GM21737 (cell line): ENCODE results near the gene CC2D1A.
A peak's percentile ranks its signal among the peaks of the same experiment; 100 is the strongest.

ENCODE experiments used
- ATAC-seq: cut with Tn5 transposase; IDR thresholded peaks from one replicate; pipeline ENCODE4 v1.9.1; 2021; ENCODE audit warnings: mild to moderate bottlenecking, moderate library complexity; ENCODE audit not compliant: unreplicated experiment

The CC2D1A gene

DNA sequence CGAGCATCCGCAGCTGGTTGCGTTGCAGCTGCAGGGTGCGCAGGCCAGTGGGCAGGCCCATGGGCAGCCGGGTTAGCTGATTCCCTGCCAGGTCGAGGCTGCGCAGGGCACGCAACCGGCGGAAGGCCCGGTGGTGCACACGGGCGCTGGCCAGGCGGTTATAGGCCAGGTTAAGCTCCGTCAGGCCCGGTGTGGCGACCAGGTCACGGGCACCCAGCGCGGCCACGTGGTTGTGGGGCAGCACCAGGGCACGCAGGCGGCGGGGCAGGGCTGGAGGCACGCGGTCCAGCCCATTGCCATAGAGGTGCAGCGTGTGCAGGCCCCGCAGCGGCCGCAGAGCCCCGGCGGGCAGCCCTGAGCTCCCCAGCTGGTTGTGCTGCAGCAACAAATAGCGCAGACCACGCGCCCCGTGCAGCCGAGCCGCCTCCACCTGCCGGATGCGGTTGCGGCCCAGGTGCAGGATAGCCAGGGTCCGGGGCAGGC, 27.0 kb downstream of the CC2D1A start:
- ATAC-seq = no peak

DNA sequence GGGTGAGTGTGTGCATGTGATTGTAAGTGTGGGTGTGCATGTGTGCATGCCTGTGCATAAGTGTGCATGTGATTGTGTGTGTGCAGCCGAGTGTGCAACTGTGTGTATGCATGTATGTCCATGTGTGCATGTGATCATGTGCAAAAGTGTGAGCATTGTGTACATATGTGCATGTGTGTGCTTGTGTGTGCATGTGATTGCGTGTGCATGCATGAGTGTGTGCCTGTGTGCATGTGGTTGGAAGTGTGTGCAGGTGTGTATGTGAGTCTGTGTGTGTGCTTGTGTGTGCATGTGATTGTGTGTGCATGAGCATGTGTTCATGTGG, 28.7 kb downstream of the CC2D1A start:
- no peak for ATAC-seq

DNA sequence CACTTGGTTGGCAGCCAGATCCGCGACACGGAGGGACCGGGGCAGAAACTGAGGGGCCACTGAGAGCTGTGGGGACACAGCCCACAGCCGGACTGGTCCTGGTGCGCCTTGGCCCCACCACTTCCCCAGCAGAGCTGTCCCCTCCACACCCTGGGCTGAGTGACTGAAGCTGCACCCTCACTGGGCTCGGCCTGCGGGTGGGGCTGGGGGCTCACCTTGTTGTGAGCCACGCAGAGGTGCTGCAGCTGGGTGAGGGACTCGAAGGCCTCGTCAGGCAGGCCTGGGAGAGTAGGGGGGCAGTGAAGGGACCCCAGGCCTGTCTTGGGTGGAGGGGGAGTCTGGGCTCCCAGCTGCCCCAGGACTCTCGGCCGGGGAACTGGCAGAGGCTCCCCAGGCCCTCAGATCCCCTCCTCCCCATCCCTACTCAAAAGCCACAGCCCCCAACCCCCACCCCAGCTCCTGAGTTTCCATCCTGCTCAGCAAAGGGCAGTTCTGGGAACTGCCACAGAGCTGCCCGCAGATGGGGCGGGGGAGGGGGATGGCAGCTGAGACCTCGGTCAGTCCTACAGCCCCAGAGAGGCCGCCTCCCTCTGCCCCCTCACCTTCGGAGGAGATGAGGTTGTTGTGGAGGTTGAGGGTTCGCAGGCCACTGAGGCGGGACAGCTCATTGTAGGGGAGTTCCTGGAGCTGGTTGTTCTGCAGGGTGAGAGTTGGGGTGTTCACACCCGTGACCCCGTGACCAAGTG, 29.9 kb downstream of the CC2D1A start:
- no peak for ATAC-seq

DNA sequence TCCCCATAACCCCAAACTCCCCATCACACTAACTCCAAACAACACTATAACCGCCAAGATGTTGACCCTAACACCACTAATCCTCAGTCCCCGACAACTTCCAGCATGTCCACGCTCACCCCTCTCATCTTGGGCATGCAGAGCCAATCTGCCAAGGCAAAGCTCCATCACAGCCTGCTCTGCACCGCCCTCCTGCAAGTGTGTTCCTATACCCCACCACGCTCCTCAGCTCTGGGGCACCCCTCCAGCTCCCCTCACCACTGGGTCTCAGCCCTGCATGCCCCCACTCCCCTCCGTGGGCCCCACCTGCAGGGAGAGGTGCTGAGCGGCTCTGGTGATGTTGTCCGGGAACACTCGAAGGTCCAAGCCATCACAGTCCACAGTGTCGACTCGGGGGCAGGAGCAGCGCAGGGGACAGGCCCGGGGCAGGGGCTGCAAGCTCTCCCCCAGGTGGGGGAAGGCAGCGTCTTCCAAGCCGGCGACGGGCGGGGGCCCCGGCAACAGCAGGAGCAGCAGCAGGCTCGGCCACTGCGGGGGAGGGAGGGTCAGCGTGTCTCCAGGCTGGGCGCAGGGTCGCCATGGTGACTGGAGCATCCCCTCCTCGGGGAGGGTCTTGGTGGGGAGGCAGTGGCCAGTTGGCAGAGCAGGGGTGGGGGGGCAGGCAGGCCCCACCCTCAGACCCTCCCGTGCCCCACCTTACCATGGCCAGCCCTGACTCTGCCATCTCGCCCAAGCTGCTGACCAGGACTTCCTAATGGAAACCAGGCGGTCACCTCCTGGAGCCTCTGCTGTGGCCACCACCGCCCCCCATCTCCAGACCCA, 31.7 kb downstream of the CC2D1A start:
- no peak for ATAC-seq

DNA sequence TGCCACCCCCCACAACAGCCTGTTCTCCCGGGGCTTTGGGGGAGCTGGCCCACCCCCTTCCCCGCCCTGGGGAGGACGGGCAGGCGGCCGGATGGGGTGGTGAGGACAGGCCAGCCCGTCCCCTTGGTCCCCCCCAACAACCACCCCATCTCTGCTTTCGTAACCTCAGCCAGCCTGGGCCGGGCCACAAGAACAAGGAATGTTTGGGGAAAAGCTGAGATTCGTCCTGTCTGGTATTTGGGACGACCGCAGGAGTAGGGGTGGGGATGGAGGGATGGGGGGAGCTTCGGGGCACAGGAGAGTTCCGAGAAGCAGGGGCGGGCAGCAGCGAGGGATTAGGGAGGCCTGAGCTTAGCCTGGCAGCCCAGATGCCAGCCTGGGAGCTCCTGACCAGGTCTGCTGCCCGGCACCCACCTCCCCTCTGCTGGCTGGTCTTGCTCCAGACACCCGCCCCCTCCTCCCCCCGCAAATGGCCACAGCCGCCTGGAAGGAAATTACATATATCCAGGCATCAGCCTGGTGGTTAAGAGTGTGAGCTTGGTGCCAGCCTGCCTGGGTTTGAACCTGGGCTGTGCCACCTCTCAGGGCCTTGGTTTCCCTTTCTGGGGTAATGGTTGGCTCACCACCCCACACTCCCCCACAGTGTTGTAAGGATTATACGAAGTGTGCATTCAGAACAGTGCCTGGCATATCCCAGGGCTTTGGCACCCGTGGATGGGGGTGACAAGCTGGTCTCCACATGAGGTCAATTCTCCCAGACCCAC, 32.5 kb downstream of the CC2D1A start, which contains the start of gene PODNL1:
Gene PODNL1, minus strand, starts transcription at position 117 of the 764 bp plus-strand sequence. CDS start 236 bp downstream, outside the sequence.
- no peak for ATAC-seq

DNA sequence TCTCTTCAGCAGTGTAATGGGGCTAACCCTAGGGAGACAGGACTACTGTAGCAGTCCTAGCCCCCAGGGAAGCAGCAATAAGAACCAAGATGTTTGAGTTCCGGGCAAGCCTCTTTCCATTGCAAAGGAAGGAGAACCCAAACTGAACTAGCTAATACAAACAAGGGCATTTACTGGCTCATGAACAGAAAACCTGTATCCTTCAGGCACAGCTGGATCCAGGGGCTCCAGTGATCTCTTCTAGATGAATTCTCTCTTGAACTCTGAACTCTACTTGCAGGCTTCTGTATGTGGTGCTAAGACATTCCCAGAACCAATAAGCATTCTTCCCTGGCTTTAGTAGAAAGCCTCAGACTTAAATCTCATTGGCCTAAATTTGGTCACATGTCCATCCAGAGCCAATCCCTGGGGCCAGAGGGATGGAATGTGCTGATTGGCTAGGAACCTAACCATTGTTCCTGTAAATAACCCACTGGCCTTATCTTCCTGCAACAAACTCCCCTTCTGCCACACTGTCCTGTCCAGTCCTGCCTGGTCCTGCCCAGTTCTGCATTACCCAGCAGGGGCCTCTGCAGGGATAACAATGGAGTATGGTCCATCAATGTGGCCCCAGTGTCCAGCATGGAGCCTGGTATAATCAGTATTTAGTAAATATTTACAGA, 36.2 kb downstream of the CC2D1A start:
- ATAC-seq = no peak

DNA sequence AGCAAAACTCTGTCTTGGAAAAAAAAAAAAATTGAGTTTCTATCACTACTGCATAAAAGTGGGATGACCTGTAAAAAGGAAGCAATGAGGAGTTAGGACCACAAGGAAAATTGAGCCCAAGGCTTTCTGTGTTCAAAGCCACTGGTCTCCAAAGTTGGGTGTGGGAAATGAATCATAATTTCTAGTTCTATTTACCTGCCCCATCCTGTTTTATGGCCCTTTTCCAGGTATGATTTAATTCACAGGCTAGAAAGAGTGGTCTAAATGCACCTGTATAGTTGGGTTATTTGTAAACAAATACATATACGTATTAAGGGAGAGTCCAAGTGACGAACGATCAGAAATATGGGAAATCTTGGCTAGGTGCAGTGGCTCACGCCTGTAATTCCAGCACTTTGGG, 40.4 kb downstream of the CC2D1A start:
- ATAC-seq = no peak

DNA sequence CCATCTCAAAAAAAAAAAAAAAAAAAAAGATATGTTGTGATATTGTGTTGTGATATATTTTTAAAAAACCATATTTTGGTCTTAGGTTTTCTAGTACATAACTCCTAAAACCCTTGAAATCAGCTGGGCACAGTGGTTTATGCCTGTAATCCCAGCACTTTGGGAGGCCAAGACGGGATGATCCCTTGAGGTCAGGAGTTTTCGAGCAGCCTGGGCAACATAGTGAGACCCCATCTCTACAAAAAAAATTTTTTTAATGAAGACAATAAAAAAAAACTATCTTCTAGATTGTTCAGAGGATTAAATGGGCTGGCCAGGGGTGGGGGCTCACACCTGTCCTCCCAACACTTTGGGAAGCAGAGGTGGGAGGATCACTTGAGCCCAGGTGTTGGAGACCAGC, 45.0 kb downstream of the CC2D1A start:
- ATAC-seq = no peak

DNA sequence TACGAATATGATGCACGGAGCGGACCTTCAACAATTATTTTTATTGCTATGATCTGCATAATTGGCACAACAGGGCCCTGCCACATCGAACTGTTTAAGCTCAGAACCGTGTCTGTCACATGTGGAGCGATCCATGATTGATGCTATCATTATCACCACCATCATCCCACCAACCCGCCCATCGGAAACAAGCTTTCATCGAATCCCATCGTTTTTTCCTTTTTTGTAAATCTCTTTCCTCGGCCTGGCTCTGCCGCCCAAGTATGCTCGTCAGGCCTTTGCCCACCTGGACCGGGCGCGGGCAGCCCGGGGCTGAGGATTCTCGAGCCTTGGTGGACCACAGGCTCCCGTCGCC, 45.8 kb downstream of the CC2D1A start:
- peak; percentile 2 for ATAC-seq

DNA sequence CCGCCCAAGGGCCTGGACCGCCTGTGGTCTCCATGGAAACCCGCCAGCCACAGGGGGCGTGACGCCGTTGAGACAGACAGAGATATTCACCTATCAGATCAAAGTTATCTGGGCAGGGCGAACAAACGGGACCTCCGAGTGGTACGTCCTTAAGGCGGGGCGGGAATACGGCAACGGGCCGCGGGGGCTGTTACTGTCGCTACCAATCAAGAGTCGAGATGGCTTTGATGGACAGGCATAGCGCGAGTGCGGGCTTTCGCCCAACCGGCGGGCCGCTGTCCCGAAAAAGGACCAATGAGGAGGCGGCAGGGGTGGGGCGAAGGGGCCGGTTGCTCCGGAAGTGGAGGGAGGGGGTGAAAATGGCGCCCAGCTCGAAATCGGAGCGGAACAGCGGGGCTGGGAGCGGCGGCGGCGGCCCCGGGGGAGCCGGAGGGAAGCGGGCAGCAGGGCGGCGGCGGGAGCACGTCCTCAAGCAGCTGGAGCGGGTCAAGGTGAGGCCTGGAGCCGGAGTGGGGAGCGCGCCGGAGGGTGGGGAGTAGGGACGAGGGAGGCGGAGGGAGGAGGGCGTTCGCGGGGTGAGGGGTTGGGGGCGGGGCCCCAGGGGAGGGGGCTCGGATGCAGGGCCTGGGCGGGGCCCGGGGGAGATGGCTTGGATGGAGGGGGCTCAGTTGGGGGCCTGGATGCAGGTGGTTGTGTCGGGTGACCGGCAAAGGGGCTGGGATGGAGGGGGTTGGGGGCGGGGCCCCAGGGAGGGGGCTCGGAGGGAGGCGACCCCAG, 46.3 kb downstream of the CC2D1A start, which contains the start of gene DCAF15:
Gene DCAF15, plus strand, starts transcription at position 356 of the 777 bp plus-strand sequence. Its CDS starts 4 bp downstream, at position 360.
- ATAC-seq = peak; percentile 96

DNA sequence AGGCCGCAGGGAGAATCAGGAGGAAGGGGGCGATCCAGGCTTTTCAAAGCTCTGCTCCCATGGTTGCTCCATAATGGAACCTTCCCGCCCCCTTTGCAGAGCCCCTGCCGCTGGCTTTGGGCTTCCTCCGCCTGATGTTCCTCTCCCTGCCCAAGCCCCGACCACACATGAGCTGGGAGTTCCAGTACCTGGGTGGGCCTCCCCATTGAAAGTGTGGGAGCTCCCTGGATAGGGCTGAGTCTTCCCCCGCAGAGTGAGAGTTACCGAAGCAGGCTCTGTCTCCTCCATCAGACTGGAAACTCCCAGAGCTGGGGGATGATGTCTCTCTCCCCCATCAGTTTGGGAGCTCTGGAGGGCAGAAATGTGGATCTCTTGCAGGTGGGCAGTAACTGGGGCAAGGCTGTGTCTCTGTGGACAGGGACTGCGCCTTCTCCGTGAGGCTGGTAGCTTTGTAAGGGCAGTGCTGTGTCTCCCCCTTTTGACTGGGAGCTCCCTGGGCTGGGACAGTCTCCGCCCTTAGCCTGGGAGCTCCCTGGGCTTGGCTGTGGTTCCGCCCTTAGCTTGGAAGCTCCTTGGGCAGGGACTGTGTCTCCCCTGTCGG, 47.0 kb downstream of the CC2D1A start:
- no peak for ATAC-seq

DNA sequence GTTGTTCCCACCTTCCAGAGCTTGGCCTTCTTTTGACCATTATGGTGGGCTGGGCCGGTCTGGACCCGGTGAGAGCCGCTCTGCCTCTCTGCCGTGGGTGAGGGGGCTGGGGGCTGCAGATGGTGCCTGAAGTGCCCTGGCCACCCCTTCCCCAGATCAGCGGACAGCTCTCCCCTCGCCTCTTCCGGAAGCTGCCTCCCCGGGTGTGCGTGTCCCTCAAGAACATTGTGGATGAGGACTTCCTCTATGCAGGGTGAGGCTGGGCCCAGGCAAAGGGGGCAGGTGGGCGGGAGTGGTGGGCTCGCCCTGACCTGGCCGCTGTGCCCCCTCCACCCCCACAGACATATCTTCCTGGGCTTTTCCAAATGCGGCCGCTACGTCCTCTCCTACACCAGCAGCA, 48.2 kb downstream of the CC2D1A start:
- ATAC-seq = no peak

DNA sequence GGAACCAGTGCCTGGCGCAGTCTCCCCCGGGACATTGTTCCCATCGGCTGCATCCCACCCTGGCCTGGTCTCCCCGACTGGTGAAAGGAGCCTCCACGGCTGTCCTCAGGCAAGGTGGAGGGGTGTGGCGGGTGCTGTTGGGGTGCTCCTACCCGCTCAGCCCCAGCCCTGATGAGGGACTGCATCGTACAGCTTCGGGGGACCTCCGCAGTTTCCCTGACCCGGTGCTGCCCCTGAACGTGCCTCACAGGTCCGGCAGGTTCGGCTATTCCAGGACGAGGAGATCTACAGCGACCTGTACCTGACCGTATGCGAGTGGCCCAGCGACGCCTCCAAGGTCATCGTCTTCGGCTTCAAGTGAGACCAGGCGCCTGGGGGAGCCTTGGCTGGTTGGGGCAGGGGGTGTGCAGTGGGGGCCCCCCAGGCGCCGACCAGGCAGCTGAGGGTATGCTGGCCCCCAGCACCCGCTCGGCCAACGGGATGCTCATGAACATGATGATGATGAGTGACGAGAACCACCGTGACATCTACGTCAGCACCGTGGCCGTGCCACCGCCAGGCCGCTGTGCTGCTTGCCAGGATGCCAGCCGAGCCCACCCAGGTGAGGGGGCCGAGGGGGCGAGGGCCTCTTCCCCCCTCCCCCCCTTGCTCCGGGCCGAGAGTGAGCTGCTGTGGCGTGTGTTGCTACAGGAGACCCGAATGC, 49.8 kb downstream of the CC2D1A start:
- no peak for ATAC-seq

DNA sequence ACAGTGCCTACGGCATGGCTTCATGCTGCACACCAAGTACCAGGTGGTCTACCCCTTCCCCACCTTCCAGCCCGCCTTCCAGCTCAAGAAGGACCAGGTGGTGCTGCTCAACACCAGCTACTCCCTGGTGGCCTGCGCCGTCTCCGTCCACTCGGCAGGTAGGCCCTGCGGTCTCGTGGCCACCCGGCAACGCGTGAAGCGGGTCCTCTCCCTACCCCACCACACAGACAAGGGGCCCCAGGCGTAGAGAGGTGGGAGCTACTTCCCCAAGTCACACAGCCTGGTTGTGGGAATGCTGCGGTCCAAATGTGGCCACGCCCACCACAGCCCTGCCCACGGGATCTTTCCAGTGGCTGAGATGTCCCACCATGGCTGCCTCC, 50.4 kb downstream of the CC2D1A start:
- no peak for ATAC-seq

DNA sequence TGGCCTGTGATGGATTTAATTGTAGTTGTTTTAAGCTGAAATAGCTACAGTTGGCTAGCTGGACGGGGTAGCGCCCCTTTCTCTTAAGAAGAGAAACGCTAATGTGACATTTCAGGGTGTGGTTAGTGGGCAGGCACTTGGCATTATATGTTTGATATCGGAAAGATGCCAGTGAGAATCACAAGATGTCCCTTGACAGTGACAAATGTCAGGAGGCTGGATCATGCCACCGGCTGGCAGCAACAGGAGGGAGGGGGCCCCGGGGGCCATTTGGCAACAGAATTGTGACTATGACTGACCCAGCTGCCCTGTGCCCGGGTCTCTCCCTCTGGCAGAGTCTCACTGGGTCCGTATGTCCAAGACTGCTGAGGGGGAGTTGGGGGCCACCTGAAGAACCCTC, 51.0 kb downstream of the CC2D1A start:
- ATAC-seq = no peak

DNA sequence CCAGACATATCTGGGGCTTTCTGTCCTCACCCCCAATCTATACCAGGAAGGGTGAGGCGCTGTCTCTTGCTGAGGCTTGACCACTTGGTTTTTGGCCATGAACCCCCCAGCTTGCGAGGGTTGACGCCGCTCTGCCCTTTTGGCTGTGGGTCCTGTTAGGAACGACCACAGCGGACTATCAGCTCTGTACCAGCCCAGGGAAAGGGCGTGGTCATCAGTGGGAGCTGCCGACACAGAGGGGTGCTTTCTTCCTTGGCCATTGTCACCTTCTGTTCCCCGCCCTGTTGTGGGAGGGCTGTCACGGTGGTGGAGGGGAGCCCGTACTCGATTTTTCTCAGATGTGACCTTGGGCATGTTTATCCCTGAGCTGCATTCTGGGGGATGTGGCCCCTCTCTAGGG, 52.0 kb downstream of the CC2D1A start:
- ATAC-seq = no peak

DNA sequence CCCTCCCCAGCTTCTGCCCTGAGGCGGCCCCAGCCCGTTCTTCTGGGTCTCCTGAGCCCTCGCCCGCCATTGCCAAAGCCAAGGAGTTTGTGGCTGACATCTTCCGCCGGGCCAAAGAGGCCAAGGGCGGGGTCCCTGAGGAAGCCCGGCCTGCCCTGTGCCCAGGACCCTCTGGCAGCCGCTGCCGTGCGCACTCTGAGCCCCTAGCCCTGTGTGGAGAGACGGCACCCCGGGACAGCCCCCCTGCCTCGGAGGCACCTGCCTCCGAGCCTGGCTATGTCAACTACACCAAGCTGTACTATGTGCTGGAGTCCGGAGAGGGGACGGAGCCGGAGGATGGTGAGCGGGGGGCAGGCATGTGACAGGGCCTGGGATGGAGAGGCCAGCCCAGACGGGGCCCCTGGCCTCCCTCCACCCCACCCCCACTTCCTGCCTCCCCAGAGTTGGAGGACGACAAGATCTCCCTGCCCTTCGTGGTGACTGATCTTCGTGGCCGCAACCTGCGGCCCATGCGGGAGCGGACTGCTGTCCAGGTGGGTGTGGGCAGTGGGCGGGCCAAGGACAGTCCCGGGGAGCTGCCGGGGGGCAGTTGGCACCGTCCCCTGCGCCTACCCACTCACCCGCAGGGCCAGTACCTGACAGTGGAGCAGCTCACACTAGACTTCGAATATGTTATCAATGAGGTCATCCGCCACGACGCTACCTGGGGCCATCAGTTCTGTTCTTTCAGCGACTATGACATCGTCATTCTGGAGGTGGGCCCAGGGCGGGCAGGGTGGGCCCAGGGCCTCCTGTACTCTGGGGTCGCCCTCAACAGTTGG, 53.4 kb downstream of the CC2D1A start:
- ATAC-seq = no peak
